ENCODE data around the gene HIGD2A. TPM values are rescaled to one million over a fixed set of nuclear protein-coding genes. Genes with fewer than 3 reads are reported as not detected.

HIGD2A gene
- total and polyA plus RNA-seq, 2 donors, result 116 to 161 TPM

GRCh38 chr5:176381979-176382378 is 6.6 kb upstream of the HIGD2A start:
- peaks cover 37 to 53% of the 10 kb centered on the region in 2 donors for H3K36me3 ChIP-seq (ENCODE audit: control insufficient read depth in 2 of 2, insufficient read depth in 2 of 2, low read length in 1 of 2)
- no peaks in the 10 kb centered on the region for H3K27me3 ChIP-seq (ENCODE audit: control insufficient read depth in 2 of 2, insufficient read depth in 1 of 2, low read length in 1 of 2)
- H3K27ac ChIP-seq (ENCODE audit: low read depth in 1 of 2, low read length in 1 of 2), result no peak overlapping the region
- no peak overlapping the region for H3K4me3 ChIP-seq (ENCODE audit: low read length in 2 of 2)
- peaks cover under 1 to 4% of the 10 kb centered on the region in 2 donors for H3K4me1 ChIP-seq (ENCODE audit: control insufficient read depth in 2 of 2, insufficient read depth in 2 of 2, low read length in 2 of 2)
- no peak for DNase-seq (ENCODE audit: low read depth in 6 of 9, low spot score in 9 of 9)
- 98% methylated on average over 3 of the region's 3 CpGs for WGBS
- no peaks in the 10 kb centered on the region for H3K9me3 ChIP-seq (ENCODE audit: control insufficient read depth in 2 of 2, insufficient read depth in 1 of 2, low read length in 1 of 2)

- H3K4me3 ChIP-seq (ENCODE audit: low read length in 2 of 2), result no peak overlapping the region
- H3K4me1 ChIP-seq (ENCODE audit: control insufficient read depth in 2 of 2, insufficient read depth in 2 of 2, low read length in 2 of 2), result peaks cover 7 to 11% of the 10 kb centered on the region in 2 donors
- H3K9me3 ChIP-seq (ENCODE audit: control insufficient read depth in 2 of 2, insufficient read depth in 1 of 2, low read length in 1 of 2), result no peaks in the 10 kb centered on the region
- no peak overlapping the region for H3K27ac ChIP-seq (ENCODE audit: low read depth in 1 of 2, low read length in 1 of 2)
- no peaks in the 10 kb centered on the region for H3K27me3 ChIP-seq (ENCODE audit: control insufficient read depth in 2 of 2, insufficient read depth in 1 of 2, low read length in 1 of 2)
- WGBS, result 83% methylated on average over 3 of the region's 3 CpGs
- H3K36me3 ChIP-seq (ENCODE audit: control insufficient read depth in 2 of 2, insufficient read depth in 2 of 2, low read length in 1 of 2), result peaks cover 37 to 53% of the 10 kb centered on the region in 2 donors
- DNase-seq (ENCODE audit: low read depth in 6 of 9, low spot score in 9 of 9), result no peak
These were observed 5.8 kb upstream of the HIGD2A start for GRCh38 chr5:176382721-176383120.

DNA sequence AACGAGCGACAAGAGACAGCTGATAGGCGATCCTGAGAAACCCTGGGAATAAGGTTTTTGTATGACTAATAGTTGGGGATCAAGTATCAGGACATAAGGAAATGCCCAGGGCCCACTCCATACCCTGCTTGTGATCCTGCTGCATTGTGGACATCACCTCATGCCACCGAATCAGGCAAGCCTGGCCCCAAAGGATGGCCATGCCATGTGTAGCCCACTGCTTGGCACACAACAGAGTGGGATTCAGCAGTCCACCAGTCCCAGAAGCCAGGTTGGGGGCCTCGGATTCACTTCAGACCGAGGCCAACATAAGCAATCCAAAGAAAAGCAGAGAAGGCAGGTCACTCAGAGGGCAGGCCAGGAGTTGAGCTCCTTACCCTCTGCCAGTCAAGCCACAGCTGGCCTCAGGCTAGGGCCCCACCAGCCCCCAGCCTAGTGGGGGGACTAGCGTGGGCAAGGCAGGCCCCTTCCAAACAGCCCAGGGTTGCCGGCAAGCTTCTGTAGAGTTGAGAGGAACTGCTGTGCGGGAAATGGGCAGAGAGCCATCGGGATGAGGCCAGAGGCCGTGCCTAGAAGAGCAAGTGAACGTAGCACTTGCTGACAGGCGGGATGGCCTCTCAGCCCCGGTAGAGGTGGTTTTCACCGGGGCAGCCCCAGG is 5.2 kb upstream of the HIGD2A start:
- Histone ChIP-seq H3K36me3 (ENCODE audit: control insufficient read depth in 2 of 2, insufficient read depth in 2 of 2, low read length in 1 of 2) (peaks cover 37 to 53% of the 10 kb centered on the region in 2 donors), H3K4me1 (ENCODE audit: control insufficient read depth in 2 of 2, insufficient read depth in 2 of 2, low read length in 2 of 2) (peaks cover 7 to 16% of the 10 kb centered on the region in 2 donors), H3K27me3 (ENCODE audit: control insufficient read depth in 2 of 2, insufficient read depth in 1 of 2, low read length in 1 of 2) (no peaks in the 10 kb centered on the region), H3K4me3 (ENCODE audit: low read length in 2 of 2) (no peak overlapping the region), H3K27ac (ENCODE audit: low read depth in 1 of 2, low read length in 1 of 2) (no peak overlapping the region), H3K9me3 (ENCODE audit: control insufficient read depth in 2 of 2, insufficient read depth in 1 of 2, low read length in 1 of 2) (peaks cover 0 to 3% of the 10 kb centered on the region in 2 donors)
- DNase-seq (ENCODE audit: low read depth in 6 of 9, low spot score in 9 of 9), result no peak
- 92% methylated on average over 15 of the region's 15 CpGs for WGBS

GRCh38 chr5:176383961-176384360 is 4.6 kb upstream of the HIGD2A start:
- Histone ChIP-seq H3K27ac (ENCODE audit: low read depth in 1 of 2, low read length in 1 of 2) (no peak overlapping the region), H3K36me3 (ENCODE audit: control insufficient read depth in 2 of 2, insufficient read depth in 2 of 2, low read length in 1 of 2) (peaks cover 37 to 53% of the 10 kb centered on the region in 2 donors), H3K4me3 (ENCODE audit: low read length in 2 of 2) (no peak overlapping the region), H3K4me1 (ENCODE audit: control insufficient read depth in 2 of 2, insufficient read depth in 2 of 2, low read length in 2 of 2) (peaks cover 7 to 16% of the 10 kb centered on the region in 2 donors), H3K27me3 (ENCODE audit: control insufficient read depth in 2 of 2, insufficient read depth in 1 of 2, low read length in 1 of 2) (no peaks in the 10 kb centered on the region), H3K9me3 (ENCODE audit: control insufficient read depth in 2 of 2, insufficient read depth in 1 of 2, low read length in 1 of 2) (peaks cover 0 to 7% of the 10 kb centered on the region in 2 donors)
- no peak for DNase-seq (ENCODE audit: low read depth in 6 of 9, low spot score in 9 of 9)
- 94% methylated on average over 9 of the region's 9 CpGs for WGBS

DNA sequence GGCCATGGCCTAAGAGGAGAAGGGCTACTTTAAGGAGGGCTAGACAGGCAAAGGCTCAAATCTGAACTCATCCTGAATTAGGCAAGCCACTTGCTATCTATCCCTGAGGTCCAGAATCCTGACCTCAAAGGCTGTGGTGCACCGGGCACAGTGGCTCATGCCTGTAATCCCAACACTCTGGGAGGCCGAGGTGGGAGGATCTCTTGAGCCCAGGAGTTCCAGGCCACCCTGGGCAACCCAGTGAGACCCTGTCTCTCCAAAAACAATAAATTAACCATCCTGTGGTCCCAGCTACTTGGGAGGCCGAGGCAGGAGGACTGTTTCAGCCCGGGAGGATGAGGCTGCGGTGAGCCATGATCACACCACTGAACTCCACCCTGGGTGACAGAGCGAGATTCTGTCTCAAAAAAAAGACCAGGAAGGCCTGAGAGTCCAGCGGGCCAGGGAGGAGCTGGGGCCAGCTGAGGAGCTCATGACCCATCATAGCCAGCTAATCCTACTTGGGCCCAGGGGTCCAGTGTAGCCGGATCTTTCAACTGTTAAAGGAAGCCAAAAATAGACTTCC is 4.1 kb upstream of the HIGD2A start:
- 97% methylated on average over 8 of the region's 8 CpGs for WGBS
- Histone ChIP-seq H3K27ac (ENCODE audit: low read depth in 1 of 2, low read length in 1 of 2) (no peak overlapping the region), H3K36me3 (ENCODE audit: control insufficient read depth in 2 of 2, insufficient read depth in 2 of 2, low read length in 1 of 2) (peaks cover 37 to 53% of the 10 kb centered on the region in 2 donors), H3K4me3 (ENCODE audit: low read length in 2 of 2) (no peak overlapping the region), H3K27me3 (ENCODE audit: control insufficient read depth in 2 of 2, insufficient read depth in 1 of 2, low read length in 1 of 2) (no peaks in the 10 kb centered on the region), H3K4me1 (ENCODE audit: control insufficient read depth in 2 of 2, insufficient read depth in 2 of 2, low read length in 2 of 2) (peaks cover 7 to 18% of the 10 kb centered on the region in 2 donors), H3K9me3 (ENCODE audit: control insufficient read depth in 2 of 2, insufficient read depth in 1 of 2, low read length in 1 of 2) (peaks cover 0 to 7% of the 10 kb centered on the region in 2 donors)
- DNase-seq (ENCODE audit: low read depth in 6 of 9, low spot score in 9 of 9), result no peak

GRCh38 chr5:176384991-176385390 is 3.6 kb upstream of the HIGD2A start:
- DNase-seq (ENCODE audit: low read depth in 6 of 9, low spot score in 9 of 9), result no peak
- Histone ChIP-seq H3K4me1 (ENCODE audit: control insufficient read depth in 2 of 2, insufficient read depth in 2 of 2, low read length in 2 of 2) (peaks cover 7 to 22% of the 10 kb centered on the region in 2 donors), H3K4me3 (ENCODE audit: low read length in 2 of 2) (no peak overlapping the region), H3K36me3 (ENCODE audit: control insufficient read depth in 2 of 2, insufficient read depth in 2 of 2, low read length in 1 of 2) (peaks cover 37 to 53% of the 10 kb centered on the region in 2 donors), H3K27ac (ENCODE audit: low read depth in 1 of 2, low read length in 1 of 2) (no peak overlapping the region), H3K9me3 (ENCODE audit: control insufficient read depth in 2 of 2, insufficient read depth in 1 of 2, low read length in 1 of 2) (peaks cover 0 to 7% of the 10 kb centered on the region in 2 donors), H3K27me3 (ENCODE audit: control insufficient read depth in 2 of 2, insufficient read depth in 1 of 2, low read length in 1 of 2) (no peaks in the 10 kb centered on the region)
- WGBS, result 98% methylated on average over 12 of the region's 12 CpGs

- Histone ChIP-seq H3K4me1 (ENCODE audit: control insufficient read depth in 2 of 2, insufficient read depth in 2 of 2, low read length in 2 of 2) (peaks cover 7 to 22% of the 10 kb centered on the region in 2 donors), H3K27ac (ENCODE audit: low read depth in 1 of 2, low read length in 1 of 2) (no peak overlapping the region), H3K27me3 (ENCODE audit: control insufficient read depth in 2 of 2, insufficient read depth in 1 of 2, low read length in 1 of 2) (no peaks in the 10 kb centered on the region), H3K36me3 (ENCODE audit: control insufficient read depth in 2 of 2, insufficient read depth in 2 of 2, low read length in 1 of 2) (peaks cover 41 to 56% of the 10 kb centered on the region in 2 donors), H3K9me3 (ENCODE audit: control insufficient read depth in 2 of 2, insufficient read depth in 1 of 2, low read length in 1 of 2) (peaks cover 0 to 7% of the 10 kb centered on the region in 2 donors), H3K4me3 (ENCODE audit: low read length in 2 of 2) (no peak overlapping the region)
- WGBS, result 96% methylated on average over 1 of the region's 1 CpG
- no peak for DNase-seq (ENCODE audit: low read depth in 6 of 9, low spot score in 9 of 9)
These were observed 2.1 kb upstream of the HIGD2A start for GRCh38 chr5:176386491-176386890.

DNA sequence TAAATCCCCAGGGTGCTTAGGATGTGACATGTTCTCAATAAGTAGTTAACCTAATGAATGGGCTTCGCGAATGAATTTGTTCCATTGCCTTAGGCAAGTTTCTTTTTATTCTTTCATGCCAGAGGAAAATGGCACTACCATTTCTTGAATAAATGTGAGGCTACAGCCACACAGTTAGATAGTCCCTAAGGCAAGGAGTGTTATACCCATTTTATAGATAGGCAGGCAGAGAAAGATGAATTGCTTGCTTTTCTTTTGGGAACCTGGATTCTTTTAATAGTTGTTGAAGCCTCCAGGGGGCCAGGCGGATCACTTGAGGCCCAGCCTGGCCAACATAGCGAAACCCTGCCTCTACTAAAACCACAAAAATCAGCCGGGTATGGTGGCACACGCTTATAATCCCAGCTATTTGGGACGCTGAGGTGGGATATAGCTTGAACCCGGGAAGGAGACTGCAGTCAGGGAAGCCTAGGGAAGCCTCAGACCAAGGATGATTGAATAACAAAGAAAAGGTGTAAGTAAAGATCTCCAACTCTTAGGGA is 1.1 kb upstream of the HIGD2A start:
- Histone ChIP-seq H3K4me1 (ENCODE audit: control insufficient read depth in 2 of 2, insufficient read depth in 2 of 2, low read length in 2 of 2) (peaks cover 7 to 22% of the 10 kb centered on the region in 2 donors), H3K27ac (ENCODE audit: low read depth in 1 of 2, low read length in 1 of 2) (no peak overlapping the region), H3K9me3 (ENCODE audit: control insufficient read depth in 2 of 2, insufficient read depth in 1 of 2, low read length in 1 of 2) (peaks cover 0 to 7% of the 10 kb centered on the region in 2 donors), H3K36me3 (ENCODE audit: control insufficient read depth in 2 of 2, insufficient read depth in 2 of 2, low read length in 1 of 2) (peaks cover 38 to 56% of the 10 kb centered on the region in 2 donors), H3K27me3 (ENCODE audit: control insufficient read depth in 2 of 2, insufficient read depth in 1 of 2, low read length in 1 of 2) (no peaks in the 10 kb centered on the region), H3K4me3 (ENCODE audit: low read length in 2 of 2) (peak overlapping the region; percentile 70 to 97)
- no peak for DNase-seq (ENCODE audit: low read depth in 6 of 9, low spot score in 9 of 9)
- WGBS, result 45% methylated on average over 8 of the region's 8 CpGs

DNA sequence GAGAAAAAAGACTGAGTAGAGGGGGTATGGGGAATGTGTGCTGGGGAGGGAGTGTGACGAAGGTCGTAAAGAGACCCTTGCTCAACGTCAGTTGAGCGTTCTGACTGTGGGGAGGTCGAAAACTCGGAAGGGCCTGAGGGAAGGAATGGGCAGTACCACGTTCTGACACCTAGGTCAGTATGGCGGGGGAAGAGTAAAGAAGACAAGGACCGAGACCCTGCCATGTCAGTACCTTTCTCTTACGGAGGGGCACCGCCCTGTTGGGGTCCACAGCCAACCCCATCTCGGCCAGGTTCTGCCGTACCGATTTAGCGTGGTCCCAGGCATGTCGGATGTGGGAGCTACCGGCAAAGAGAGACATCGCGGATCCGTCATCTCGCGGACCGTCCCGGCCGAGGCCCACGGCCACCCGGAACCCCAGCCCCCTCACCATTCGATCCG is 528 bp upstream of the HIGD2A start:
- no peaks in the 10 kb centered on the region for H3K27me3 ChIP-seq (ENCODE audit: control insufficient read depth in 2 of 2, insufficient read depth in 1 of 2, low read length in 1 of 2)
- peaks cover 0 to 7% of the 10 kb centered on the region in 2 donors for H3K9me3 ChIP-seq (ENCODE audit: control insufficient read depth in 2 of 2, insufficient read depth in 1 of 2, low read length in 1 of 2)
- H3K4me3 ChIP-seq (ENCODE audit: low read length in 2 of 2), result peak overlapping the region; percentile 70 to 97
- peaks cover 42 to 55% of the 10 kb centered on the region in 2 donors for H3K36me3 ChIP-seq (ENCODE audit: control insufficient read depth in 2 of 2, insufficient read depth in 2 of 2, low read length in 1 of 2)
- peaks cover 7 to 22% of the 10 kb centered on the region in 2 donors for H3K4me1 ChIP-seq (ENCODE audit: control insufficient read depth in 2 of 2, insufficient read depth in 2 of 2, low read length in 2 of 2)
- DNase-seq (ENCODE audit: low read depth in 6 of 9, low spot score in 9 of 9), result no peak
- under 1% methylated on average over 29 of the region's 29 CpGs for WGBS
- no peak overlapping the region for H3K27ac ChIP-seq (ENCODE audit: low read depth in 1 of 2, low read length in 1 of 2)
